ENCODE results near the gene ZNF488. TPM values are rescaled to one million over a fixed set of nuclear protein-coding genes. Genes with fewer than 3 reads are reported as not detected.
A peak's percentile ranks its signal among the peaks of the same experiment; 100 is the strongest.

Gene ZNF488
- polyA plus RNA-seq, 1 of the 3 experiments (the other 2 are of a cell fraction) = 0.59 TPM

DNA sequence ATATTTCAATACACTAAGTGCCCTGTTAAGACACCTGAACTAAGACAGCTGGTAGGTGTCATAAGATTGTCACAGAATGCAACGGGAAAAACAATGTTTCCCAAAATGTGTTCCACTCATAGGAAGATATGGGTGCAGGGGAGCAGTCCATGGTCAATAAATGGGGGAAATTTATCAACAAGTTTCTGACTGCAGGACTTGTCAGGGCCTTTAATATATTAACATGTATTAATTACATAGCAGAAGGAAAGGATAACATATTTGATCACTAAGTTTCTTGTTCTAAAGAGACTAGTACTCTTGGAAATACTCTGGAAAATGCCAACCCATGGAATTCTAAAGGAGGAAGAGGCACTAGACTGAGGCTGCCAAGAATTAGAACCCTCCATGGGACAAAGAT, 29.2 kb downstream of the ZNF488 start:
- CTCF ChIA-PET = interaction anchor here (1.9 to 2.0 kb wide), 2 partner anchors 9 to 14 kb away, joined by 4 to 9 read pairs; no protein-coding TSS in a partner anchor
- Histone ChIP-seq H3K9ac (no peak overlapping the region), H3F3A (replicated peaks; ENCODE audit: insufficient read depth) (no peaks in the 10 kb centered on the region), H3K27me3 (ENCODE audit: insufficient read depth) (peaks cover 10% of the 10 kb centered on the region), H3K9me2 (no peaks in the 10 kb centered on the region), H2AFZ (ENCODE audit: low read depth) (no peak overlapping the region), H3K36me3 (replicated peaks in 1 of 2; ENCODE audit: control insufficient read depth in 1 of 2, insufficient read depth in 2 of 2, low read length in 1 of 2) (no peaks in the 10 kb centered on the region), H3K9me3 (no peaks in the 10 kb centered on the region), H3K79me2 (ENCODE audit: insufficient read depth) (no peaks in the 10 kb centered on the region), H3K4me3 (ENCODE audit: low read depth in 2 of 2, low read length in 1 of 2) (no peak overlapping the region), H3K4me2 (no peak overlapping the region), H3K27ac (ENCODE audit: low read depth in 2 of 2, low read length in 1 of 2) (no peak overlapping the region), H4K20me1 (ENCODE audit: insufficient read depth) (no peaks in the 10 kb centered on the region), H3K4me1 (ENCODE audit: control insufficient read depth in 1 of 2, insufficient read depth in 2 of 2, low read depth in 1 of 2, low read length in 1 of 2) (peaks cover 0 to 4% of the 10 kb centered on the region in 2 experiments; a peak in 1 of 4 replicates)
- POLR2A ChIA-PET = no interaction called here
- TF ChIP-seq EP300 (IDR thresholded peaks at IDR 0.05; ENCODE audit: borderline replicate concordance in 1 of 2, low read depth in 1 of 2, low read length in 1 of 2) (no peak), TEAD4 (IDR thresholded peaks at IDR 0.05; ENCODE audit: borderline replicate concordance, insufficient read depth) (no peak), POLR2AphosphoS5 (IDR thresholded peaks at IDR 0.05; ENCODE audit: low read depth, low read length) (no peak)
- TF ChIP-seq, protein P1, sequence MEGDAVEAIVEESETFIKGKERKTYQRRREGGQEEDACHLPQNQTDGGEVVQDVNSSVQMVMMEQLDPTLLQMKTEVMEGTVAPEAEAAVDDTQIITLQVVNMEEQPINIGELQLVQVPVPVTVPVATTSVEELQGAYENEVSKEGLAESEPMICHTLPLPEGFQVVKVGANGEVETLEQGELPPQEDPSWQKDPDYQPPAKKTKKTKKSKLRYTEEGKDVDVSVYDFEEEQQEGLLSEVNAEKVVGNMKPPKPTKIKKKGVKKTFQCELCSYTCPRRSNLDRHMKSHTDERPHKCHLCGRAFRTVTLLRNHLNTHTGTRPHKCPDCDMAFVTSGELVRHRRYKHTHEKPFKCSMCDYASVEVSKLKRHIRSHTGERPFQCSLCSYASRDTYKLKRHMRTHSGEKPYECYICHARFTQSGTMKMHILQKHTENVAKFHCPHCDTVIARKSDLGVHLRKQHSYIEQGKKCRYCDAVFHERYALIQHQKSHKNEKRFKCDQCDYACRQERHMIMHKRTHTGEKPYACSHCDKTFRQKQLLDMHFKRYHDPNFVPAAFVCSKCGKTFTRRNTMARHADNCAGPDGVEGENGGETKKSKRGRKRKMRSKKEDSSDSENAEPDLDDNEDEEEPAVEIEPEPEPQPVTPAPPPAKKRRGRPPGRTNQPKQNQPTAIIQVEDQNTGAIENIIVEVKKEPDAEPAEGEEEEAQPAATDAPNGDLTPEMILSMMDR (IDR thresholded peaks at IDR 0.05) = no peak
- TF ChIP-seq, protein P2, sequence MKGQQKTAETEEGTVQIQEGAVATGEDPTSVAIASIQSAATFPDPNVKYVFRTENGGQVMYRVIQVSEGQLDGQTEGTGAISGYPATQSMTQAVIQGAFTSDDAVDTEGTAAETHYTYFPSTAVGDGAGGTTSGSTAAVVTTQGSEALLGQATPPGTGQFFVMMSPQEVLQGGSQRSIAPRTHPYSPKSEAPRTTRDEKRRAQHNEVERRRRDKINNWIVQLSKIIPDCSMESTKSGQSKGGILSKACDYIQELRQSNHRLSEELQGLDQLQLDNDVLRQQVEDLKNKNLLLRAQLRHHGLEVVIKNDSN (IDR thresholded peaks at IDR 0.05; ENCODE audit: borderline replicate concordance, low read depth) = no peak
- TF ChIP-seq, protein P3, sequence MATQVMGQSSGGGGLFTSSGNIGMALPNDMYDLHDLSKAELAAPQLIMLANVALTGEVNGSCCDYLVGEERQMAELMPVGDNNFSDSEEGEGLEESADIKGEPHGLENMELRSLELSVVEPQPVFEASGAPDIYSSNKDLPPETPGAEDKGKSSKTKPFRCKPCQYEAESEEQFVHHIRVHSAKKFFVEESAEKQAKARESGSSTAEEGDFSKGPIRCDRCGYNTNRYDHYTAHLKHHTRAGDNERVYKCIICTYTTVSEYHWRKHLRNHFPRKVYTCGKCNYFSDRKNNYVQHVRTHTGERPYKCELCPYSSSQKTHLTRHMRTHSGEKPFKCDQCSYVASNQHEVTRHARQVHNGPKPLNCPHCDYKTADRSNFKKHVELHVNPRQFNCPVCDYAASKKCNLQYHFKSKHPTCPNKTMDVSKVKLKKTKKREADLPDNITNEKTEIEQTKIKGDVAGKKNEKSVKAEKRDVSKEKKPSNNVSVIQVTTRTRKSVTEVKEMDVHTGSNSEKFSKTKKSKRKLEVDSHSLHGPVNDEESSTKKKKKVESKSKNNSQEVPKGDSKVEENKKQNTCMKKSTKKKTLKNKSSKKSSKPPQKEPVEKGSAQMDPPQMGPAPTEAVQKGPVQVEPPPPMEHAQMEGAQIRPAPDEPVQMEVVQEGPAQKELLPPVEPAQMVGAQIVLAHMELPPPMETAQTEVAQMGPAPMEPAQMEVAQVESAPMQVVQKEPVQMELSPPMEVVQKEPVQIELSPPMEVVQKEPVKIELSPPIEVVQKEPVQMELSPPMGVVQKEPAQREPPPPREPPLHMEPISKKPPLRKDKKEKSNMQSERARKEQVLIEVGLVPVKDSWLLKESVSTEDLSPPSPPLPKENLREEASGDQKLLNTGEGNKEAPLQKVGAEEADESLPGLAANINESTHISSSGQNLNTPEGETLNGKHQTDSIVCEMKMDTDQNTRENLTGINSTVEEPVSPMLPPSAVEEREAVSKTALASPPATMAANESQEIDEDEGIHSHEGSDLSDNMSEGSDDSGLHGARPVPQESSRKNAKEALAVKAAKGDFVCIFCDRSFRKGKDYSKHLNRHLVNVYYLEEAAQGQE (IDR thresholded peaks at IDR 0.05; ENCODE audit: low read depth, low read length) = no peak
- DNase-seq = no peak
- 6% methylated on average over 1 of the region's 1 CpG for WGBS (ENCODE audit: low lambda C conversion rate)

DNA sequence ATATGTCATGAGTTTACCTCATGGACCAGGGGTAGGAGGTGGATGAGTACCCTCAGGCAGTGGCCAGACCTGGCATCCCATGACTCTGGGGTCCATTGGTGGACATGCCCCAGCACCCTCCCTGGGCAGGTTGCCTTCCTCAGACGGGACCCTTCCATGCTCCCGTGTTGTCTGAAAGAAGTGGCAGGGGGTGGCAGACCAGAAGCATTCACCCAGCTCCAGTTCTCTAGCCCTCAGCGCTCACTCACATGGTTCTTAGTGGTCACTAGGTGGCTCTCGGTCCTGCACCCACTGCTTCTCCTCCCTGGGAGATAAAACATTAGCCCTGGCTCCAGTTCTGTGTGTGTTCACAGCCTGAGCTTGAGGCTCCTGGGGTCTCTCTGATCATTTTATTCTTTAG, 29.9 kb downstream of the ZNF488 start:
- WGBS (ENCODE audit: low lambda C conversion rate) = 80% methylated on average over 1 of the region's 4 CpGs
- no peak overlapping the region for H3K9ac ChIP-seq
- H3K27me3 ChIP-seq (ENCODE audit: insufficient read depth) = peaks cover 10% of the 10 kb centered on the region
- peaks cover 0 to 3% of the 10 kb centered on the region in 2 experiments; a peak in 1 of 4 replicates for H3K4me1 ChIP-seq (ENCODE audit: control insufficient read depth in 1 of 2, insufficient read depth in 2 of 2, low read depth in 1 of 2, low read length in 1 of 2)
- POLR2A ChIA-PET = no interaction called here
- no peaks in the 10 kb centered on the region for H3K36me3 ChIP-seq (replicated peaks in 1 of 2; ENCODE audit: control insufficient read depth in 1 of 2, insufficient read depth in 2 of 2, low read length in 1 of 2)
- H4K20me1 ChIP-seq (ENCODE audit: insufficient read depth) = no peaks in the 10 kb centered on the region
- H2AFZ ChIP-seq (ENCODE audit: low read depth) = no peak overlapping the region
- H3F3A ChIP-seq (replicated peaks; ENCODE audit: insufficient read depth) = no peaks in the 10 kb centered on the region
- peak; percentile 27 for TF ChIP-seq RAD21 (IDR thresholded peaks at IDR 0.05; ENCODE audit: low read length)
- TF ChIP-seq, protein P4, sequence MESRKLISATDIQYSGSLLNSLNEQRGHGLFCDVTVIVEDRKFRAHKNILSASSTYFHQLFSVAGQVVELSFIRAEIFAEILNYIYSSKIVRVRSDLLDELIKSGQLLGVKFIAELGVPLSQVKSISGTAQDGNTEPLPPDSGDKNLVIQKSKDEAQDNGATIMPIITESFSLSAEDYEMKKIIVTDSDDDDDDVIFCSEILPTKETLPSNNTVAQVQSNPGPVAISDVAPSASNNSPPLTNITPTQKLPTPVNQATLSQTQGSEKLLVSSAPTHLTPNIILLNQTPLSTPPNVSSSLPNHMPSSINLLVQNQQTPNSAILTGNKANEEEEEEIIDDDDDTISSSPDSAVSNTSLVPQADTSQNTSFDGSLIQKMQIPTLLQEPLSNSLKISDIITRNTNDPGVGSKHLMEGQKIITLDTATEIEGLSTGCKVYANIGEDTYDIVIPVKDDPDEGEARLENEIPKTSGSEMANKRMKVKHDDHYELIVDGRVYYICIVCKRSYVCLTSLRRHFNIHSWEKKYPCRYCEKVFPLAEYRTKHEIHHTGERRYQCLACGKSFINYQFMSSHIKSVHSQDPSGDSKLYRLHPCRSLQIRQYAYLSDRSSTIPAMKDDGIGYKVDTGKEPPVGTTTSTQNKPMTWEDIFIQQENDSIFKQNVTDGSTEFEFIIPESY (IDR thresholded peaks at IDR 0.05; ENCODE audit: borderline replicate concordance, low read depth) = no peak
- TF ChIP-seq, protein P1 (IDR thresholded peaks at IDR 0.05) = 0 out of 2 replicates have a peak, but pooled peaks have one; percentile 12
- no peak for TF ChIP-seq POLR2AphosphoS5 (IDR thresholded peaks at IDR 0.05; ENCODE audit: low read depth, low read length)
- no peak overlapping the region for H3K4me3 ChIP-seq (ENCODE audit: low read depth in 2 of 2, low read length in 1 of 2)
- CTCF ChIA-PET = interaction anchor here (1.1 to 2.0 kb wide), 3 partner anchors 10 to 329 kb away, joined by 4 to 9 read pairs (median 5); no protein-coding TSS in a partner anchor
- DNase-seq = no peak
- H3K9me2 ChIP-seq = no peaks in the 10 kb centered on the region
- H3K79me2 ChIP-seq (ENCODE audit: insufficient read depth) = no peaks in the 10 kb centered on the region
- no peaks in the 10 kb centered on the region for H3K9me3 ChIP-seq
- no peak overlapping the region for H3K27ac ChIP-seq (ENCODE audit: low read depth in 2 of 2, low read length in 1 of 2)
- H3K4me2 ChIP-seq = no peak overlapping the region
